EH (cell line): ENCODE measurements around the gene PDE6A.

ENCODE experiments used
- DNase-seq: peaks from one replicate; pipeline ENCODE4 v3.0.0-alpha.2; 2015; ENCODE audit warnings: low read depth

Gene PDE6A

GRCh38 chr5:149817539-149818060, 127.0 kb downstream of the PDE6A start:
- DNase-seq = no peak

GRCh38 chr5:149816661-149817060, 127.9 kb downstream of the PDE6A start:
- no peak for DNase-seq

GRCh38 chr5:149811453-149811852, 133.1 kb downstream of the PDE6A start:
- no peak for DNase-seq

- no peak for DNase-seq
Observed at GRCh38 chr5:149810856-149811255, 133.7 kb downstream of the PDE6A start.

- no peak for DNase-seq
Observed at GRCh38 chr5:149809931-149810691, 134.5 kb downstream of the PDE6A start.

GRCh38 chr5:149808264-149808982, 136.2 kb downstream of the PDE6A start:
- no peak for DNase-seq
